ENCODE measurements around the gene HMGCL.
"Not testable (repeated sequence)": the region's sequence is repeated elsewhere in the genome, so short reads cannot be mapped to it uniquely, and the experiment has no call there.

HMGCL gene

DNA sequence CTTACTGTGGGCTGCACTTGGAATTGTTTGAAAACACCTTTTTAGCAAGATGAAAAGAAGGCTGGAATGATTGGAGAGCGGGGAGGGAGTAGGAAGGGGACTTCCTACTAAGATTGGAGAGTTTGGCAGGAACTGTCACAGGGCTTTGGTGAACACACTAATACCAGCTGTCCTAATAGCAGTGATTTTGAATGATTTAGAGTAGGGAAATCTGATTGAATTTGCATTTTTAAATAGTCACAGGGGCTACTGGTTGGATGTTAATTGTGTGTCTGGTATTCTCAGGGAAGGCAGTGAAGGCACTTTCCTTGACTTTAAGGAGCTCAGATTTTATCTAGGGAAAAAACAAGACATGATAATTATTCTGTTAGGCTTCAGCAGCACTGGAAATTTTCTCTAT, 2.5 kb upstream of the HMGCL start:
- DNase-seq (ENCODE audit: low read depth in 2 of 3, low spot score in 2 of 3): no peak

- DNase-seq (ENCODE audit: low read depth in 2 of 3, low spot score in 2 of 3): not testable (repeated sequence)
These were observed 1.4 kb upstream of the HMGCL start for GRCh38 chr1:23826590-23826989.

DNA sequence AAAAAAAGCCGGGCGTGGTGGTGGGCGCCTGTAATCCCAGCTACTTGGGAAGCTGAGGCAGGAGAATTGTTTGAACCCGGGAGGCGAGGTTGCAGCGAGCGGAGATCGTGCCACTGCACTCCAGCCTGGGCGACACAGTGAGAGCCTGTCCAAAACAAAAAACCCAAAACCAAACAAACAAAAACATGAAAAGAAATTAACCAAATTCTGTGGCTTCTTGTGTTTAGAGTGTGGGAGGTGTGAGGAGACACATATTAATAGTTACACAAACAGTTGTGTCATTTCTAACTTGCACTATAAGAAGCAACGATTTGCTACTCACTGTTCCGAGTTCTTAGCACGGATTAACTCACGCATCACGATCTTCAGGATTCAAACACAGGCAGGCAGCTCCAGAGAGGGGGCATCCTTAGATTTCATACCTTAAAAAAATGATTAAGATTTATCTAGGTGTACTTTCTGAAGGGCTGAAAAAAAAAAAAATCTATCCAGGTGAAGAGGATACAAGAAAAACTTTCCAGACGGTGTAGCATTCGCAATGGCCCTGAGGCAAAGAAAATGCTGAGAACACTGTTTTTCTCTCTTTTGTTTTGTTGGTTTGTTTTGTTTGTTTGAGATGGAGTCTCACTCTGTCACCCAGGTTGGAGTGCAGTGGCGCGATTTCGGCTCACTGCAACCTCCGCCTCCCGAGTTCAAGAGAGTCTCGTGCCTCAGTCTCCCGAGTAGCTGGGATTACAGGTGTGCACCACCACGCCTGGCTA, 713 bp upstream of the HMGCL start:
- DNase-seq (ENCODE audit: low read depth in 2 of 3, low spot score in 2 of 3): no peak

DNA sequence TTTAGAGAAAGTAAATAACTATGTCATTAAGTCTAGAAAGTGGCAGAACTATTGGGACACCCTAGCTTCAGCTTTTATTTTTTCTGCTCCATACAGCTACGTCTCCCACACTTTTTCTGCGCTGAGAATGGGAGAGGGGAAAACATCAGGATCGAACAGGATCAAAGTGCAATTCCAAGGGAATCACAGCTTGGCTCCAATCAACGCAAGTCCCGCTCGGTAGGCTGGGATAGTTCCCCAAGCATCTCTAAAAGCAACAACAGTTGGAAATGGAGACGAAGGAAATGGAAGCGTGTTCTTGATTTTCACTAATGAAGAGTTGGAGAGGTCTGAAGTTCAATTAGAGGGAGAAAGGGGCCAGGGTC, 536 bp downstream of the HMGCL start:
- DNase-seq (ENCODE audit: low read depth in 2 of 3, low spot score in 2 of 3): no peak

DNA sequence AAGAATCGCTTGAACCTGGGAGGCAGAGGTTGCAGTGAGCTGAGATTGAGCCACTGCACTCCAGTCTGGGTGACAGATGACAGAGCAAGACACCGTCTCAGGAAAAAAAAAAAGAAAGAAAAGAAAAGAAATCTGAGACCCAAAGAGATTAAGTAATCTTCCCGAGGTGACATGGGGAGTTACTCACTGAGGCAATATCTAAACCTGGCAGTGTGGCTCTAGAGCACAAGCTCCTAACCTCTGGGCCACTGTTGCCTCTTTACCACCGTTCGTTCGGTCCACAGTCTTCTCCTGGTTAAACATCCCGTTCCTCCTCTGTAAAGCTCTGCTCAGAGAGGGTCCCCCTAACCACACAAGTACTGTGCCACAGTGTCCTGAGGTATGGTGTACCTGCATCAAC, 1.5 kb downstream of the HMGCL start:
- no peak for DNase-seq (ENCODE audit: low read depth in 2 of 3, low spot score in 2 of 3)

DNA sequence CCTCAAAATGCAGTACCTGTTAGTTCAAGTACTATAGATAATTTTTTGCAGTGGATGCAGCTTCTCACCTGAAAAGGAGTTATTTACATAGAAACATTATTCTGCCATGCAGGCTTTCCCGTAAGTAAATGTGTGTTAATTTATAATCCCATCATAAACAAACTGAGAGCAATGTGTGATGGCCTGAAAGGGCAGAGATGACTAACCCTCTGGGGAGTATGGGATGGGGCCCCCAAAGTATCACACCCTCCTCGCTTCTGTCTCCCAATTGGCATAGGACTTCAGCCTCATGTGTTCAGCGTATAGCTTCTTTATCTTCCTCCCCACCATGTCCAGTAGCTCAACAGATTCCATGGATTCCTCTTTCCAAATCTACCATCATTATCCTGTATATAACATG, 7.6 kb downstream of the HMGCL start:
- no peak for DNase-seq (ENCODE audit: low read depth in 2 of 3, low spot score in 2 of 3)

DNA sequence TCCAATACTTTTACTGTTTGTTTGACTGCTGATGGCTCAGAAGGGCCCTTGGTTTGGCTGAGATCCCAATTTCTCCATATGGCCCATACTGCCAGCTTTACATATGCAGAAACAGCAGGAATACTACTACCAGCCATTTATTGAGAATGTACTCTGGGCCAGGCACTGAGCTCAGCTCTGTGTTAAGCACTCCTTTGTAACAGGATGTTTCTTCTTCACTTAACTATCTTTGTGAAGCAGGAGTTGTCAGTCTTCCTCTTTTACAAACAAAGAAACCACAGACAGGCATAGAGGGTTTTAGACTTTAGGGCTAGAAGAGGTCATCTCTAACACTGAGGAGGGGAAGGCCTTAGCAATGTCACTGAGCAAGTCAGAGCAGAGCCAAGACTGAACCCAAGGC, 8.3 kb downstream of the HMGCL start:
- DNase-seq (ENCODE audit: low read depth in 2 of 3, low spot score in 2 of 3): no peak

DNA sequence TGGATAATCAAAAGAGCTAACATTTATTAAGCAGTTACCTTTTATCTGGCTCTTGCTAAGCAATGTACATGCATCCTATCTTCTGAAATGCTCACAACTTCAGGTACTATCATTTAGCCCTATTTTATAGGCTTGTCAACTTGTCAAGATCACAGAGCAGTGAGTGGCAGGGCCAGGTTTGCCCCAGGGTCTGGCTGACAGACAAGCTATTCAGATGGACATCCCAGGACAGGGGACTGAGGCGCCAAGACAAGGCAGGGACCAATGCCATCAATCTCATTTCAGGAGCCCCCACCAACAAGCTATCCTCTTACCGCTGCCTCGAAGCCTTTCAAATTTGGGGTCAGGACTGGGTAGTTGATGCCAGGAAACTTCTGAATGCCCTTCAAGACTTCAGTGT, 8.9 kb downstream of the HMGCL start:
- DNase-seq (ENCODE audit: low read depth in 2 of 3, low spot score in 2 of 3): no peak

- DNase-seq (ENCODE audit: low read depth in 2 of 3, low spot score in 2 of 3): no peak
These were observed 11.2 kb downstream of the HMGCL start for GRCh38 chr1:23814016-23814415.

- no peak for DNase-seq (ENCODE audit: low read depth in 2 of 3, low spot score in 2 of 3)
These were observed 14.2 kb downstream of the HMGCL start for GRCh38 chr1:23810818-23811540.

GRCh38 chr1:23809751-23810171, 15.5 kb downstream of the HMGCL start:
- DNase-seq (ENCODE audit: low read depth in 2 of 3, low spot score in 2 of 3): peak in 1 of 3 experiments; percentile 57

DNA sequence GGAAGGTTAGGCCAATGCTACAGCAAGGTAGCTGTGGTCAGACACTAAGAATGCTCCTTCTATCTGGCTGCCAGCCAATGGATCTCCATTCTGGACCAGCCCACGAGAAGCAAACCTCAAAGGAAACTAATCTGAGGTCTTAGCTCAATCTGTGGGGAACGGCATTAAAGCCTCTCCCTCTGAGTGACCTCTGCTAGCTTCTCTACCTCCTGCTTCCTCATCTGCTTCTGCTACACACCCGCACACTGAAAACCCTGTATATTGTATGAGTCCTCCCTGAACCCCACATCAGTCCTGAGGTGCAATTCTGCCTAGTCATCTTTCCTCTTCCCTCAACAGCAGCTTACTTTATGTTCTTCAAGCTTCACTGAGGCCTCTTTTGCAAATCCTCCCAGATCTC, 17.8 kb downstream of the HMGCL start:
- no peak for DNase-seq (ENCODE audit: low read depth in 2 of 3, low spot score in 2 of 3)

DNA sequence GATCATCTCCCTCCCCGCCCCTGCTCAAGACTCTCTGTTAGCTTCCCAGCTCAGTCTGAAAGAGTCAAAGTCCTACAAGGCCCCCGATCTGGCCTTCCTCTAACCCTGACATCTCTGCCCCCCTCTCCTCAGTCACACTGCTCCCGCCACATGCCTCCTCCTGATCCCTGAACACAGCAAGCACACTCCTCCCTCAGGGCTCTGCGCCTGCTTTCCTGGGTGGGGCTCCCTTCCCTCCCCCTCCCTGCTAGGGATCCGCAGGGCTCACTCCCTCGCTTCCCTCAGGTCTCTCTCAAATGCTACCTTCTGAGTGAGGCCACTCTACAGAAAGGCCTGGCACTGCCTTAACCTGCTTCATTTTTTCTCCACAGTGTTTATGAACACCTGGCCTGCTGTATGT, 18.9 kb downstream of the HMGCL start:
- DNase-seq (ENCODE audit: low read depth in 2 of 3, low spot score in 2 of 3): no peak

DNA sequence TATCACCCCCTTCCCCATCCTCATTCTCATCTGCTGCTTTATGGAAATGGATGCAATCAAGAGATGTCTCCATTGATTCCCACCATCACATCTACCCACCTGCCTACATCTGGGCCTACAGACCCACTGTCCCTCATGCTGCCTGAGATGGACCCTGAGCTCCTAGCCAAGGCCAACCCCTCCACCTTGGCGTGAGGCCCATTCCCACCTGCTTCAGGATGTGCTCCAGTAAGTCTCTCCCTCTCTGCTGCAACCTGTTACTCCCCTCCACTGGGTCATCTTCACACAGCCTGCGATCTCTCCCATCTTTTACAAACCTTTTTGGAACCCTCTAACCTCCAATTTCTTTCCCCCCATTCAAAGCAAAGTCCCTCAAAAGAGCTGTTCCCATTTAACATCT, 20.2 kb downstream of the HMGCL start:
- no peak for DNase-seq (ENCODE audit: low read depth in 2 of 3, low spot score in 2 of 3)

- no peak for DNase-seq (ENCODE audit: low read depth in 2 of 3, low spot score in 2 of 3)
These were observed 20.9 kb downstream of the HMGCL start for GRCh38 chr1:23804183-23804835.

- DNase-seq (ENCODE audit: low read depth in 2 of 3, low spot score in 2 of 3): no peak
These were observed 21.6 kb downstream of the HMGCL start for GRCh38 chr1:23803674-23804073.

- DNase-seq (ENCODE audit: low read depth in 2 of 3, low spot score in 2 of 3): not testable (repeated sequence)
These were observed 22.4 kb downstream of the HMGCL start for GRCh38 chr1:23802809-23803342.

GRCh38 chr1:23801876-23802275, 23.4 kb downstream of the HMGCL start:
- DNase-seq (ENCODE audit: low read depth in 2 of 3, low spot score in 2 of 3): no peak

DNA sequence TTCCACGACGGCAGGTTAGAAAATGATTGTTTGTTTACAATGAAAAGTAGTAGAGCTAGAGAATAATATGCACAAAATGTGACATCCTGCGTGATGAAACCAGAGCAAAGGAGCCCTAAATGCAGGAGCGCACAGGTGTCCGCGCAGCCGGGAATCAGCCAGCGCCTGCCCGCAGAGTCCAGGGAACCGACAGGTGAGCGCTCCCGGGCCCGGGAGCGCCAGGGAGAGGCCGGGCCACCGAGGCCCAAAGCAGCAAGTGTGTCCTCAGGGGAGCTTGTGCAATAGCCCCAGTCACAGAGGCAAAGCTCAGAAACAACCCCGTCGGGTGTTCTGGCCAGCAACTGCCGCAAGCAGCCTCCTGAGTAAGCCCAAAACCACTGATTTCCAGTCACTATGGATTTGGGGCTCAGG, 23.9 kb downstream of the HMGCL start:
- DNase-seq (ENCODE audit: low read depth in 2 of 3, low spot score in 2 of 3): no peak

GRCh38 chr1:23800400-23801337, 24.6 kb downstream of the HMGCL start, which contains the start of gene GALE:
GALE (minus strand) TSS chr1:23800754; CDS start chr1:23799007, 1,747 bp downstream.
- DNase-seq (ENCODE audit: low read depth in 2 of 3, low spot score in 2 of 3): peak; percentile 92 to 95 (median 93)

All from activated CD8-positive, alpha-beta memory T cell treated with anti-CD3 and anti-CD28 coated beads for 48 hours (primary cell).